Immature natural killer cell (primary cell): Measurements from ENCODE around the gene CELF4. TPM values are rescaled to one million over a fixed set of nuclear protein-coding genes. Genes with fewer than 3 reads are reported as not detected.
"Not testable (repeated sequence)": the region's sequence is repeated elsewhere in the genome, so short reads cannot be mapped to it uniquely, and the experiment has no call there.

Experiments used
- DNase-seq, 3 donors: peaks; one replicate each; pipeline ENCODE4 v3.0.0; 2022; ENCODE audit warnings: mixed read lengths in 1 of 3
- H3K27ac Mint-ChIP-seq, 6 donors: one replicate each; pipeline ENCODE4 v1.8.0; 2020; ENCODE audit warnings: mixed read lengths in 6 of 6, mild to moderate bottlenecking in 5 of 6, inconsistent platforms in 4 of 6, moderate library complexity in 3 of 6
- H3K27me3 Mint-ChIP-seq, 3 donors: one replicate each; pipeline ENCODE4 v1.8.0; 2020 to 2021; ENCODE audit warnings: low read depth in 3 of 3, mild to moderate bottlenecking in 3 of 3, mixed read lengths in 3 of 3, moderate library complexity in 3 of 3, inconsistent platforms in 1 of 3
- H3K36me3 Mint-ChIP-seq, 3 donors: one replicate each; pipeline ENCODE4 v1.8.0; 2020; ENCODE audit warnings: mixed read lengths in 3 of 3, inconsistent platforms in 2 of 3, mild to moderate bottlenecking in 2 of 3
- H3K4me1 Mint-ChIP-seq, 2 donors: one replicate each; pipeline ENCODE4 v1.8.0; 2020; ENCODE audit warnings: inconsistent platforms in 2 of 2, mild to moderate bottlenecking in 2 of 2, mixed read lengths in 2 of 2, moderate library complexity in 1 of 2
- H3K4me3 Mint-ChIP-seq, 5 donors: one replicate each; pipeline ENCODE4 v1.8.0; 2020; ENCODE audit warnings: mild to moderate bottlenecking in 5 of 5, mixed read lengths in 5 of 5, inconsistent platforms in 3 of 5, moderate library complexity in 3 of 5
- H3K9me3 Mint-ChIP-seq, 6 donors: one replicate each; pipeline ENCODE4 v1.8.0; 2020; ENCODE audit warnings: mild to moderate bottlenecking in 6 of 6, mixed read lengths in 6 of 6, inconsistent platforms in 4 of 6, moderate library complexity in 3 of 6
- polyA plus RNA-seq, 3 donors: library from polyadenylated mRNA; unstranded; fragments of 300-500 nt; fragmentation: Illumina TruSeq; gene quantifications; one replicate each; pipeline ENCODE4 v1.2.3, GENCODE V29; 2021

The CELF4 gene
- polyA plus RNA-seq, 3 donors from 2014 or later = 0.07 to 0.13 TPM; not detected in 1

- Mint-ChIP-seq H3K4me3 (no peak overlapping the region), H3K4me1 (no peaks in the 10 kb centered on the region), H3K27ac (no peak overlapping the region), H3K27me3 (peaks cover 0 to 10% (median 2%) of the 10 kb centered on the region in 3 donors), H3K36me3 (no peaks in the 10 kb centered on the region), H3K9me3 (peaks cover 0 to 1% (median 0%) of the 10 kb centered on the region in 6 donors)
- no peak for DNase-seq
These were observed 94.6 kb downstream of the CELF4 start for GRCh38 chr18:37470986-37471385.

- H3K27me3 Mint-ChIP-seq = peaks cover 2 to 13% (median 6%) of the 10 kb centered on the region in 3 donors
- no peak overlapping the region for H3K27ac Mint-ChIP-seq
- H3K9me3 Mint-ChIP-seq = peaks cover 0 to 1% (median 0%) of the 10 kb centered on the region in 6 donors
- no peak overlapping the region for H3K4me3 Mint-ChIP-seq
- no peaks in the 10 kb centered on the region for H3K4me1 Mint-ChIP-seq
- no peak for DNase-seq
- no peaks in the 10 kb centered on the region for H3K36me3 Mint-ChIP-seq
These were observed 98.5 kb downstream of the CELF4 start for GRCh38 chr18:37467002-37467662.

GRCh38 chr18:37465958-37466357 lies 99.6 kb downstream of the CELF4 start:
- H3K27ac Mint-ChIP-seq = no peak overlapping the region
- H3K27me3 Mint-ChIP-seq = peaks cover 2 to 8% (median 6%) of the 10 kb centered on the region in 3 donors
- H3K4me1 Mint-ChIP-seq = no peaks in the 10 kb centered on the region
- H3K4me3 Mint-ChIP-seq = no peak overlapping the region
- H3K9me3 Mint-ChIP-seq = no peaks in the 10 kb centered on the region
- H3K36me3 Mint-ChIP-seq = no peaks in the 10 kb centered on the region
- no peak for DNase-seq

GRCh38 chr18:37464257-37464656 lies 101.3 kb downstream of the CELF4 start:
- Mint-ChIP-seq H3K27me3 (peaks cover 2 to 8% (median 6%) of the 10 kb centered on the region in 3 donors), H3K27ac (no peak overlapping the region), H3K9me3 (peaks cover 0 to 4% (median 0%) of the 10 kb centered on the region in 6 donors), H3K4me1 (no peaks in the 10 kb centered on the region), H3K4me3 (no peak overlapping the region), H3K36me3 (no peaks in the 10 kb centered on the region)
- no peak for DNase-seq

DNA sequence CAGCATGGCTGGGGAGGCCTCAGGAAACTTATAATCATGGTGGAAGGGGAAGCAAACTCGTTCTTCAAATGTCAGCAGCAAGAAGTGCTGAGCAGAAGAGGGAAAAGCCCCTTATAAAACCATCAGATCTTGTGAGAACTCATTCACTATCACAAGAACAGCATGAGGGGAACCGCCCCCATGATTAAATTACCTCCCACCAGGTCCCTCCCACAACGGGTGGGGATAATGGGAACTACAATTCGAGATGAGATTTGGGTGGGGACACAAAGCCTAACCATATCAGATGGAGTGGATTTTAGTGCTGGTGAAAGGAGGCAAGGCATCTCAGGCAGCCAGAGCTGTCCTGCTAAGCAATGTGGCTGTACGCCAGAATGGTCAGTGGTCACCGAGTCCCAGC lies 104.3 kb downstream of the CELF4 start:
- not testable (repeated sequence) for H3K4me1 Mint-ChIP-seq, H3K27ac Mint-ChIP-seq, DNase-seq, H3K27me3 Mint-ChIP-seq, H3K36me3 Mint-ChIP-seq, H3K4me3 Mint-ChIP-seq, H3K9me3 Mint-ChIP-seq

DNA sequence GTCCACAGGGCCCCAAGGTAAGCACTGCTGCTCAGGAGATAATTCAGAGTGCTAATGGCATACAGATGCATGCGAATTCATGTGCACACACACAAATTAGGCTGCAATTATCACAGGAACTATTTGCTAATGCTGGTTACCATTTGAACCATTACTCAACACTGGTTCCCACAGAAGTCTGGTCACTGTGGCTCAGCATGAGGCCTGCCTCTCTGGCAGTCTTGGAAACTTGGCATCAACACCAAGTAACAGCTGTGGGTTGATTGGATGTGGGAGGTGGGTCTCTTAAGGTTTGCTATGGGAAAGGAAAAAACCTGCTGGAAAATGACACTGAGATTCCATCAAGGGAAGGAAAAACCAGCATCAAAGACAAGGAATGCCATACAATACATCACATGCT lies 105.0 kb downstream of the CELF4 start:
- Mint-ChIP-seq H3K27me3 (peaks cover 0 to 4% (median 3%) of the 10 kb centered on the region in 3 donors), H3K36me3 (no peaks in the 10 kb centered on the region), H3K4me3 (no peak overlapping the region), H3K9me3 (peaks cover 0 to 6% (median 0%) of the 10 kb centered on the region in 6 donors), H3K27ac (no peak overlapping the region), H3K4me1 (no peaks in the 10 kb centered on the region)
- DNase-seq = no peak

DNA sequence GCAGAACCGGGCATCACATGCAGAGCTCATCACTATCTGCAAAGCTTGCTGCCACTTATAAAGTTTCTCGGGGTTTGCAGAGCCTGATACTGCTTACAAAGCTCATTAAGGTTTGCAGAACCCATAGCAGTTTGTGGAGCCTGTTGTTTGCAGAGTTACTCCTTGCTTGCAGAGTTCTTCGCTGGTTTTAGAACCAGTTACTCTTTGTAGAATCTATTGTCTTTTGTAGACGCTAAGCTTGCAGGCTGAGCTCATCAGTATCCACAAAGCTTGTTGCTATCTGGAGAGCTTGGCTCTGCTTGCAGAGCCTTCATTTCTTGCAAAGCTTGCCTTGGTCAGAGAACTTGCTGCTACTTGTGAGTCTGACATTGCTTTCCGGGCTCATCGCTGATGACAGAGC lies 106.9 kb downstream of the CELF4 start:
- DNase-seq = no peak
- H3K36me3 Mint-ChIP-seq = no peaks in the 10 kb centered on the region
- H3K27me3 Mint-ChIP-seq = peaks cover 0 to 5% (median under 1%) of the 10 kb centered on the region in 3 donors
- H3K27ac Mint-ChIP-seq = no peak overlapping the region
- H3K9me3 Mint-ChIP-seq = peaks cover 0 to 6% (median 0%) of the 10 kb centered on the region in 6 donors
- no peaks in the 10 kb centered on the region for H3K4me1 Mint-ChIP-seq
- no peak overlapping the region for H3K4me3 Mint-ChIP-seq

- Mint-ChIP-seq H3K36me3 (no peaks in the 10 kb centered on the region), H3K4me1 (no peaks in the 10 kb centered on the region), H3K9me3 (peaks cover 0 to 6% (median 0%) of the 10 kb centered on the region in 6 donors), H3K27me3 (peaks cover 0 to 5% (median 2%) of the 10 kb centered on the region in 3 donors), H3K4me3 (no peak overlapping the region), H3K27ac (no peak overlapping the region)
- DNase-seq = no peak
These were observed 107.8 kb downstream of the CELF4 start for GRCh38 chr18:37457753-37458152.

DNA sequence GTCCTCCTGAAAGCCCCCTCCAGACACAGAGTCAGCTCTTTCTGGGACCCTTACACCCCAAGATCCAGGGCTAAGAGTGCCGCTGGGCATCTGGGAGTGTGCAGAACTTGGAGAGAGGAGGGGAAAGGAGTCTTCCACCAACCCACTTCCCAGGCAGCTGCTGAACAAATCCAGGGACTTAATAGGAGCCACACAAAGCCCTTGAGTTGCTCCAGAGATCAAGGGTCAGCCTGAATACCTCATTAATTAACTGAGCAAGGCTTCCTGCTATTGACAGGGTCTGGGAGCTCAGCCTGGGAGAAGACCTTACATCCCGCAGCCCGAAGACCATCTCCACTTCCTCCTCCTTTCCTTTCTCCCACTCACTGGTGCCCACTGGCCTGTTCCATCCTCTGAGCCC lies 108.3 kb downstream of the CELF4 start:
- Mint-ChIP-seq H3K4me1 (no peaks in the 10 kb centered on the region), H3K36me3 (no peaks in the 10 kb centered on the region), H3K27ac (no peak overlapping the region), H3K27me3 (peaks cover 0 to 4% (median 2%) of the 10 kb centered on the region in 3 donors), H3K9me3 (peaks cover 0 to 6% (median 0%) of the 10 kb centered on the region in 6 donors), H3K4me3 (no peak overlapping the region)
- DNase-seq = no peak

GRCh38 chr18:37456873-37457272 lies 108.7 kb downstream of the CELF4 start:
- H3K9me3 Mint-ChIP-seq = peaks cover 0 to 6% (median 0%) of the 10 kb centered on the region in 6 donors
- no peaks in the 10 kb centered on the region for H3K36me3 Mint-ChIP-seq
- H3K27ac Mint-ChIP-seq = no peak overlapping the region
- no peak overlapping the region for H3K4me3 Mint-ChIP-seq
- H3K4me1 Mint-ChIP-seq = no peaks in the 10 kb centered on the region
- DNase-seq = no peak
- H3K27me3 Mint-ChIP-seq = peaks cover 0 to 2% (median 2%) of the 10 kb centered on the region in 3 donors

- DNase-seq = no peak
- Mint-ChIP-seq H3K9me3 (peaks cover 0 to 6% (median 0%) of the 10 kb centered on the region in 6 donors), H3K27me3 (peaks cover 0 to 2% (median 2%) of the 10 kb centered on the region in 3 donors), H3K4me1 (no peaks in the 10 kb centered on the region), H3K36me3 (no peaks in the 10 kb centered on the region), H3K27ac (no peak overlapping the region), H3K4me3 (no peak overlapping the region)
These were observed 109.2 kb downstream of the CELF4 start for GRCh38 chr18:37456395-37456794.

- peaks cover 1 to 4% (median 2%) of the 10 kb centered on the region in 3 donors for H3K27me3 Mint-ChIP-seq
- no peak overlapping the region for H3K27ac Mint-ChIP-seq
- no peak overlapping the region for H3K4me3 Mint-ChIP-seq
- no peaks in the 10 kb centered on the region for H3K4me1 Mint-ChIP-seq
- no peaks in the 10 kb centered on the region for H3K36me3 Mint-ChIP-seq
- no peak for DNase-seq
- H3K9me3 Mint-ChIP-seq = peaks cover 0 to 3% (median 0%) of the 10 kb centered on the region in 6 donors
These were observed 111.8 kb downstream of the CELF4 start for GRCh38 chr18:37453752-37454151.

DNA sequence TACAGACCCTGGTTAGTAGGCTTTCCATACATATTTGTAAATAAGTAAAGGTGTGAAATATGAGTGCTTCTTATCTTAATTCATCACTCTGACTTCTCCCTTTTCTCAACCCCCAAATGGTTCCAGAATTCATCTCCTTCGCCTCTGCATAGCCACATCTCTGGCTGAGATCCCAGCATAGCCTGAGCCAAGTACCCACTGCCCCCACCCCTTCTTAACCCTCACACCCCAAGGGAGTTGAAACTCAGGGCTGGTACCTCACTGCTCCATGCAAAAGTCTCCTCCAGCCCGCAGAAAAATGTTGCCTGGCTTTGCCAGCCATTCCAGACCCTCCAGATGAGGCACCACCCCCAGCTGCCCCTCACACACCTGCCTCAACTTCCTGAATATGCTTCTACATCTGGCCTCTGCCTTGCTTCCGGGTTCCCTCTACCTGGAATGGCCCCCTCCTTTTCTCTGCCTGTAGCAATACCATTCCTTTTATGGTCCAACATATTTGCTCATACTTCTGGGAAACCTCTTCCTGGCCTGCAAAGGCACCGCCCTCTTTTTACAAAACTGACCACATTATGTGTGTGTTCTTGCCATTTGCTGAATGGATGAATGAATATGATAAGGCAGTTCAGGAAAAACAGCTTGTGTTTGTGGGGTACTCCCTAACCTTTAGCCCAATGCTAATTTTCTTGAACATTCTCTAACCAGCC lies 112.8 kb downstream of the CELF4 start:
- H3K9me3 Mint-ChIP-seq = peaks cover 0 to 3% (median 0%) of the 10 kb centered on the region in 6 donors
- no peak overlapping the region for H3K27ac Mint-ChIP-seq
- no peak overlapping the region for H3K4me3 Mint-ChIP-seq
- H3K36me3 Mint-ChIP-seq = no peaks in the 10 kb centered on the region
- no peaks in the 10 kb centered on the region for H3K4me1 Mint-ChIP-seq
- DNase-seq = no peak
- peaks cover 1 to 4% (median 2%) of the 10 kb centered on the region in 3 donors for H3K27me3 Mint-ChIP-seq

DNA sequence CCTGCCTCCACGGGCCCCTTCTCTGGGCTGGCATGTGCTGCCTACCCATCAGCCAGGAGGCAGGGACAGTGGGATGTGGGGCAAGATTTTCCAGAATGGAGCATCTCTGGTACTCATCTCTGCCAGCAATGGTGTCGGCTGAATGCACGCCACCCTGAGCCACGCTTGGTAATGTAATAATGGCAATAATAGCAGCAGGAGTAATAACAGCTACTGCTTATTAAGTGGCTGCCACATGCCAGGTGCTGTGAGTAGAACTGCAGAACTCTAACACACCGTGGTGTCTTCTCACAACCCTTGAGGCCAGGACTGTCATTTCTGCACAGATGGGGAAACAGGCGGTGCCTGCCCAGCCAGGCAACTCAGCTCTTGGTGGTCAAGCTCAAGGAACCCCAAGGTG lies 113.6 kb downstream of the CELF4 start:
- H3K4me3 Mint-ChIP-seq = no peak overlapping the region

More for the DNA sequence above, 113.6 kb downstream of the CELF4 start:
- Mint-ChIP-seq H3K27me3 (peaks cover 1 to 4% (median 2%) of the 10 kb centered on the region in 3 donors), H3K4me1 (no peaks in the 10 kb centered on the region), H3K9me3 (peaks cover 0 to 3% (median 0%) of the 10 kb centered on the region in 6 donors), H3K36me3 (no peaks in the 10 kb centered on the region), H3K27ac (no peak overlapping the region)
- DNase-seq = no peak
